K562 (cell line): Measurements from ENCODE around the gene ARFGEF2. TPM values are rescaled to one million over a fixed set of nuclear protein-coding genes. Genes with fewer than 3 reads are reported as not detected.
A peak's percentile ranks its signal among the peaks of the same experiment; 100 is the strongest.

ENCODE experiments used
- BRD9 ChIP-seq: fragments of 450-650 bp; IDR thresholded peaks from 2 replicates; pipeline ENCODE4 v1.6.1; 2018; ENCODE audit warnings: low read depth; ENCODE audit not compliant: partially characterized antibody
- KAT7 ChIP-seq: sonication (generic); formaldehyde crosslinking; IDR thresholded peaks from 2 replicates; pipeline ENCODE4 v1.8.0; 2022; ENCODE audit warnings: missing genetic modification reagents, mild to moderate bottlenecking, borderline replicate concordance
- PHF8 ChIP-seq: fragments of 200-600 bp; sonication (generic); IDR thresholded peaks from 2 replicates; pipeline ENCODE4 v1.6.1; 2012; ENCODE audit warnings: mixed run types, mild to moderate bottlenecking, inconsistent platforms, low read length, moderate library complexity, borderline replicate concordance
- POLR2AphosphoS5 ChIP-seq: IDR thresholded peaks from 2 replicates; pipeline ENCODE4 v1.6.1; 2011; ENCODE audit warnings: mild to moderate bottlenecking, low read depth, low read length, moderate library complexity; ENCODE audit not compliant: control insufficient read depth, insufficient read depth
- SMAD1 ChIP-seq: fragments of 150-350 bp; IDR thresholded peaks from 2 replicates; pipeline ENCODE4 v1.6.1; 2014; ENCODE audit warnings: low read length, low read depth; ENCODE audit not compliant: partially characterized antibody
- ZNF146 ChIP-seq: IDR thresholded peaks from one replicate; pipeline ENCODE4 v1.6.1; 2018; ENCODE audit warnings: missing compliant biosample characterization; ENCODE audit not compliant: unreplicated experiment
- polyA plus RNA-seq, 8 experiments: library from polyadenylated mRNA; depleted of rRNA in 4 of 8; stranded (reverse) in 5 of 8; unstranded in 3 of 8; fragments of >200 nt; fragmentation: Nextera tagmentation in 2 of 8; fragmentation: Illumina TruSeq in 1 of 8; extraction: Ambion mirVana in 2 of 8; extraction: Trizol in 1 of 8; gene quantifications; 2 replicates each; pipeline versions ENCODE4 v1.2.1 to v1.2.3, GENCODE V29; 2011 to 2014; ENCODE audit warnings: inconsistent platforms in 1 of 8, missing spikeins in 1 of 8
- total RNA-seq, 7 experiments: library from RNA; depleted of rRNA in 6 of 7; stranded (reverse); fragments of >200 nt in 6 of 7; fragmentation: Illumina TruSeq in 2 of 7; extraction: Trizol in 2 of 7; gene quantifications; 2 replicates each; pipeline versions ENCODE4 v1.2.1 to v1.2.3, GENCODE V29; 2011 to 2021; ENCODE audit warnings: low replicate concordance in 1 of 7
- TF ChIP-seq, protein P1 (sequence below): sonication (generic); formaldehyde crosslinking; IDR thresholded peaks from 2 replicates; pipeline ENCODE4 v1.8.0; 2022; ENCODE audit warnings: mild to moderate bottlenecking, missing genetic modification reagents
- TF ChIP-seq, protein P2 (sequence below), 2 experiments: fragments of 450-650 bp; formaldehyde crosslinking in 1 of 2; IDR thresholded peaks; 2 replicates each; pipeline versions ENCODE4 v1.4.0 to v1.6.1; 2014 to 2020; ENCODE audit warnings: mild to moderate bottlenecking in 2 of 2, borderline replicate concordance in 1 of 2, low read depth in 1 of 2
- TF ChIP-seq, protein P3 (sequence below), 2 experiments: IDR thresholded peaks in 1 of 2; conservative IDR thresholded peaks in 1 of 2; 2 replicates each; pipeline ENCODE4 v1.6.1; 2016; ENCODE audit warnings: low read depth in 2 of 2, mild to moderate bottlenecking in 1 of 2, missing compliant biosample characterization in 1 of 2, missing genetic modification characterization in 1 of 2, moderate library complexity in 1 of 2

Gene ARFGEF2
- total and polyA plus RNA-seq, 9 of the 15 experiments (the other 6 are each of a cell fraction or from before 2014, with no cell fraction given) = 4.2 to 18.8 (median 13.7) TPM

DNA sequence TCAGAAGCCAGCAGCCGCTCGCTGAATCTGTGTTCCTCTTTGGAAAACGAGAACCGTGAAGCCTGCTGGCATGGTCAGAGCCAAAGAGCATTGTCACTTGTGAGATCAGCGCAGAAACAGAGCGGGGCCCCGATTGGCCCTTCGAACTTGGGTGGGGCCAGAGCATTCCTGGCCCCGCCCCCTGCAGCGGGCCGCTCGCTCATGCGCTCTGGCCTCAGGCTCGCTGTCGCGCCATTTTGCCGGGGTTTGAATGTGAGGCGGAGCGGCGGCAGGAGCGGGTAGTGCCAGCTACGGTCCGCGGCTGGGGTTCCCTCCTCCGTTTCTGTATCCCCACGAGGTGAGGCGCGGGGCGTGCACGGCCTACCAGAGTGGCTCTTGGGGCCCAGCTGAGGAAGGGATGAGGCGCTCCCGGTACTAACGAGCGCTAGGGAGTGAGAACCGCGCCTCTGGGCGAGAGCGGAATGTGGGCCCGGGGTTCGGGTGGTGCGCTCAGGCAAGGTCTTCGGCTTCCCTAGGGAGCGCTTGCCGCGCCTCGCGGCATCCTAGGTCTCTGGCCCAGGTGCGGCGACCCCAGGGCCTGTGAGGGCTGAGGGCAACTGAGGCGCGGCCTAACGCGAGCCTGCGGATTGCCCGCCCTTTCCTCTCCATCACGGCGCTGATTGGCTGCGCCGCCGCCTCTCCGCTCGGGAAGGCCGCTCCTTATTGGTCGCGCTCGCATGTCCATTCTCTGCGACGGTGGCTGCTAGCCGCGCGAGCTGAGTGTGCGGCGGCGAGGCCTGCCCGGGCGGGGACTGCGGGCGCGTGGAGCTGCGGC lies 124.8 kb downstream of the ARFGEF2 start, which contains the start of gene CSE1L (continued):
- TF ChIP-seq, protein P1, sequence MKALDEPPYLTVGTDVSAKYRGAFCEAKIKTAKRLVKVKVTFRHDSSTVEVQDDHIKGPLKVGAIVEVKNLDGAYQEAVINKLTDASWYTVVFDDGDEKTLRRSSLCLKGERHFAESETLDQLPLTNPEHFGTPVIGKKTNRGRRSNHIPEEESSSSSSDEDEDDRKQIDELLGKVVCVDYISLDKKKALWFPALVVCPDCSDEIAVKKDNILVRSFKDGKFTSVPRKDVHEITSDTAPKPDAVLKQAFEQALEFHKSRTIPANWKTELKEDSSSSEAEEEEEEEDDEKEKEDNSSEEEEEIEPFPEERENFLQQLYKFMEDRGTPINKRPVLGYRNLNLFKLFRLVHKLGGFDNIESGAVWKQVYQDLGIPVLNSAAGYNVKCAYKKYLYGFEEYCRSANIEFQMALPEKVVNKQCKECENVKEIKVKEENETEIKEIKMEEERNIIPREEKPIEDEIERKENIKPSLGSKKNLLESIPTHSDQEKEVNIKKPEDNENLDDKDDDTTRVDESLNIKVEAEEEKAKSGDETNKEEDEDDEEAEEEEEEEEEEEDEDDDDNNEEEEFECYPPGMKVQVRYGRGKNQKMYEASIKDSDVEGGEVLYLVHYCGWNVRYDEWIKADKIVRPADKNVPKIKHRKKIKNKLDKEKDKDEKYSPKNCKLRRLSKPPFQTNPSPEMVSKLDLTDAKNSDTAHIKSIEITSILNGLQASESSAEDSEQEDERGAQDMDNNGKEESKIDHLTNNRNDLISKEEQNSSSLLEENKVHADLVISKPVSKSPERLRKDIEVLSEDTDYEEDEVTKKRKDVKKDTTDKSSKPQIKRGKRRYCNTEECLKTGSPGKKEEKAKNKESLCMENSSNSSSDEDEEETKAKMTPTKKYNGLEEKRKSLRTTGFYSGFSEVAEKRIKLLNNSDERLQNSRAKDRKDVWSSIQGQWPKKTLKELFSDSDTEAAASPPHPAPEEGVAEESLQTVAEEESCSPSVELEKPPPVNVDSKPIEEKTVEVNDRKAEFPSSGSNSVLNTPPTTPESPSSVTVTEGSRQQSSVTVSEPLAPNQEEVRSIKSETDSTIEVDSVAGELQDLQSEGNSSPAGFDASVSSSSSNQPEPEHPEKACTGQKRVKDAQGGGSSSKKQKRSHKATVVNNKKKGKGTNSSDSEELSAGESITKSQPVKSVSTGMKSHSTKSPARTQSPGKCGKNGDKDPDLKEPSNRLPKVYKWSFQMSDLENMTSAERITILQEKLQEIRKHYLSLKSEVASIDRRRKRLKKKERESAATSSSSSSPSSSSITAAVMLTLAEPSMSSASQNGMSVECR (CRISPR knock-in tag) = peak; percentile 38; the same call in 1 of the 2 replicates
- peak; percentile 51 for TF ChIP-seq ZNF146
- TF ChIP-seq KAT7 (CRISPR knock-in tag) = peak; percentile 91
- TF ChIP-seq SMAD1 = peak; percentile 85
- TF ChIP-seq, protein P2, sequence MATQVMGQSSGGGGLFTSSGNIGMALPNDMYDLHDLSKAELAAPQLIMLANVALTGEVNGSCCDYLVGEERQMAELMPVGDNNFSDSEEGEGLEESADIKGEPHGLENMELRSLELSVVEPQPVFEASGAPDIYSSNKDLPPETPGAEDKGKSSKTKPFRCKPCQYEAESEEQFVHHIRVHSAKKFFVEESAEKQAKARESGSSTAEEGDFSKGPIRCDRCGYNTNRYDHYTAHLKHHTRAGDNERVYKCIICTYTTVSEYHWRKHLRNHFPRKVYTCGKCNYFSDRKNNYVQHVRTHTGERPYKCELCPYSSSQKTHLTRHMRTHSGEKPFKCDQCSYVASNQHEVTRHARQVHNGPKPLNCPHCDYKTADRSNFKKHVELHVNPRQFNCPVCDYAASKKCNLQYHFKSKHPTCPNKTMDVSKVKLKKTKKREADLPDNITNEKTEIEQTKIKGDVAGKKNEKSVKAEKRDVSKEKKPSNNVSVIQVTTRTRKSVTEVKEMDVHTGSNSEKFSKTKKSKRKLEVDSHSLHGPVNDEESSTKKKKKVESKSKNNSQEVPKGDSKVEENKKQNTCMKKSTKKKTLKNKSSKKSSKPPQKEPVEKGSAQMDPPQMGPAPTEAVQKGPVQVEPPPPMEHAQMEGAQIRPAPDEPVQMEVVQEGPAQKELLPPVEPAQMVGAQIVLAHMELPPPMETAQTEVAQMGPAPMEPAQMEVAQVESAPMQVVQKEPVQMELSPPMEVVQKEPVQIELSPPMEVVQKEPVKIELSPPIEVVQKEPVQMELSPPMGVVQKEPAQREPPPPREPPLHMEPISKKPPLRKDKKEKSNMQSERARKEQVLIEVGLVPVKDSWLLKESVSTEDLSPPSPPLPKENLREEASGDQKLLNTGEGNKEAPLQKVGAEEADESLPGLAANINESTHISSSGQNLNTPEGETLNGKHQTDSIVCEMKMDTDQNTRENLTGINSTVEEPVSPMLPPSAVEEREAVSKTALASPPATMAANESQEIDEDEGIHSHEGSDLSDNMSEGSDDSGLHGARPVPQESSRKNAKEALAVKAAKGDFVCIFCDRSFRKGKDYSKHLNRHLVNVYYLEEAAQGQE (IDR thresholded peaks at IDR 0.05; ENCODE audit: borderline replicate concordance) = 0 out of 2 replicates have a peak, but pooled peaks have one; percentile 11
- TF ChIP-seq, protein P2 (CRISPR knock-in tag; IDR thresholded peaks at IDR 0.05; ENCODE audit: low read depth) = peak; percentile 69
- peak; percentile 48 for TF ChIP-seq BRD9
- peak; percentile 98 for TF ChIP-seq PHF8
- peak; percentile 91 for TF ChIP-seq POLR2AphosphoS5
- TF ChIP-seq, protein P3, sequence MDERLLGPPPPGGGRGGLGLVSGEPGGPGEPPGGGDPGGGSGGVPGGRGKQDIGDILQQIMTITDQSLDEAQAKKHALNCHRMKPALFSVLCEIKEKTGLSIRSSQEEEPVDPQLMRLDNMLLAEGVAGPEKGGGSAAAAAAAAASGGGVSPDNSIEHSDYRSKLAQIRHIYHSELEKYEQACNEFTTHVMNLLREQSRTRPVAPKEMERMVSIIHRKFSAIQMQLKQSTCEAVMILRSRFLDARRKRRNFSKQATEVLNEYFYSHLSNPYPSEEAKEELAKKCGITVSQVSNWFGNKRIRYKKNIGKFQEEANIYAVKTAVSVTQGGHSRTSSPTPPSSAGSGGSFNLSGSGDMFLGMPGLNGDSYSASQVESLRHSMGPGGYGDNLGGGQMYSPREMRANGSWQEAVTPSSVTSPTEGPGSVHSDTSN (CRISPR knock-in tag; IDR thresholded peaks at IDR 0.05; ENCODE audit: low read depth) = no peak
- TF ChIP-seq, protein P3 (tag; conservative IDR thresholded peaks at IDR 0.05; ENCODE audit: low read depth) = peak; percentile 76
